Effector memory CD4-positive, alpha-beta T cell (primary cell): ENCODE data around the gene UBR4.

Source experiments
- DNase-seq, 3 donors: peaks; one replicate each; pipeline ENCODE4 v3.0.0-alpha.2; 2020
- H3K27ac ChIP-seq: 2 replicates; pipeline ENCODE4 v1.7.0; 2013; ENCODE audit warnings: mild to moderate bottlenecking, low read length, moderate library complexity; ENCODE audit not compliant: insufficient read depth, poor library complexity, severe bottlenecking
- H3K27me3 ChIP-seq: replicated peaks from 2 replicates; pipeline ENCODE4 v1.7.0; 2013; ENCODE audit warnings: mild to moderate bottlenecking, low read length; ENCODE audit not compliant: insufficient read depth, control insufficient read depth, poor library complexity, severe bottlenecking
- H3K36me3 ChIP-seq: 2 replicates; pipeline ENCODE4 v1.7.0; 2013; ENCODE audit warnings: mild to moderate bottlenecking, low read length, moderate library complexity; ENCODE audit not compliant: control insufficient read depth, insufficient read depth
- H3K4me1 ChIP-seq: 2 replicates; pipeline ENCODE4 v1.7.0; 2013; ENCODE audit warnings: low read length, mild to moderate bottlenecking; ENCODE audit not compliant: control insufficient read depth, insufficient read depth, poor library complexity, severe bottlenecking
- H3K4me3 ChIP-seq: 2 replicates; pipeline ENCODE4 v1.7.0; 2013; ENCODE audit warnings: low read length, low read depth, mild to moderate bottlenecking; ENCODE audit not compliant: insufficient read depth, poor library complexity, severe bottlenecking
- H3K9me3 ChIP-seq: 2 replicates; pipeline ENCODE4 v1.7.0; 2013; ENCODE audit warnings: mild to moderate bottlenecking, low read length, moderate library complexity; ENCODE audit not compliant: control insufficient read depth

The UBR4 gene

GRCh38 chr1:19133360-19133759 is 76.7 kb downstream of the UBR4 start:
- no peak for DNase-seq
- Histone ChIP-seq H3K4me1 (no peaks in the 10 kb centered on the region), H3K27me3 (no peaks in the 10 kb centered on the region), H3K27ac (no peak overlapping the region), H3K9me3 (no peaks in the 10 kb centered on the region), H3K4me3 (no peak overlapping the region), H3K36me3 (peaks cover 69% of the 10 kb centered on the region)

- Histone ChIP-seq H3K4me1 (no peaks in the 10 kb centered on the region), H3K4me3 (no peak overlapping the region), H3K9me3 (no peaks in the 10 kb centered on the region), H3K27me3 (no peaks in the 10 kb centered on the region), H3K36me3 (peaks cover 76% of the 10 kb centered on the region), H3K27ac (no peak overlapping the region)
- DNase-seq = no peak
Measured at GRCh38 chr1:19130468-19130867, 79.6 kb downstream of the UBR4 start.

- Histone ChIP-seq H3K9me3 (no peaks in the 10 kb centered on the region), H3K27me3 (no peaks in the 10 kb centered on the region), H3K4me3 (no peak overlapping the region), H3K36me3 (peaks cover 75% of the 10 kb centered on the region), H3K4me1 (peaks cover 3% of the 10 kb centered on the region), H3K27ac (no peak overlapping the region)
- no peak for DNase-seq
Measured at GRCh38 chr1:19128968-19129514, 81.0 kb downstream of the UBR4 start.

- H3K36me3 ChIP-seq = peaks cover 88% of the 10 kb centered on the region
- H3K9me3 ChIP-seq = no peaks in the 10 kb centered on the region
- no peak overlapping the region for H3K4me3 ChIP-seq
- peaks cover 8% of the 10 kb centered on the region for H3K4me1 ChIP-seq
- H3K27me3 ChIP-seq = no peaks in the 10 kb centered on the region
- no peak overlapping the region for H3K27ac ChIP-seq
- no peak for DNase-seq
Measured at GRCh38 chr1:19124273-19124672, 85.8 kb downstream of the UBR4 start.

GRCh38 chr1:19123837-19124236 is 86.2 kb downstream of the UBR4 start:
- DNase-seq = peak in 1 of 3 donors; percentile 3
- Histone ChIP-seq H3K36me3 (peaks cover 88% of the 10 kb centered on the region), H3K27ac (no peak overlapping the region), H3K4me3 (no peak overlapping the region), H3K27me3 (no peaks in the 10 kb centered on the region), H3K4me1 (peaks cover 8% of the 10 kb centered on the region), H3K9me3 (no peaks in the 10 kb centered on the region)

GRCh38 chr1:19122668-19123067 is 87.4 kb downstream of the UBR4 start:
- H3K27ac ChIP-seq = no peak overlapping the region
- peaks cover 87% of the 10 kb centered on the region for H3K36me3 ChIP-seq
- no peak for DNase-seq
- no peak overlapping the region for H3K4me3 ChIP-seq
- no peaks in the 10 kb centered on the region for H3K9me3 ChIP-seq
- H3K4me1 ChIP-seq = peaks cover 8% of the 10 kb centered on the region
- no peaks in the 10 kb centered on the region for H3K27me3 ChIP-seq

- H3K27me3 ChIP-seq = no peaks in the 10 kb centered on the region
- peaks cover 8% of the 10 kb centered on the region for H3K4me1 ChIP-seq
- no peaks in the 10 kb centered on the region for H3K9me3 ChIP-seq
- no peak overlapping the region for H3K27ac ChIP-seq
- DNase-seq = no peak
- H3K4me3 ChIP-seq = no peak overlapping the region
- H3K36me3 ChIP-seq = peaks cover 87% of the 10 kb centered on the region
Measured at GRCh38 chr1:19121192-19121591, 88.9 kb downstream of the UBR4 start.

GRCh38 chr1:19120070-19120469 is 90.0 kb downstream of the UBR4 start:
- Histone ChIP-seq H3K4me3 (no peak overlapping the region), H3K9me3 (no peaks in the 10 kb centered on the region), H3K27ac (no peak overlapping the region), H3K4me1 (peaks cover 8% of the 10 kb centered on the region), H3K36me3 (peaks cover 87% of the 10 kb centered on the region), H3K27me3 (no peaks in the 10 kb centered on the region)
- DNase-seq = no peak

- Histone ChIP-seq H3K4me1 (no peaks in the 10 kb centered on the region), H3K4me3 (no peak overlapping the region), H3K27ac (no peak overlapping the region), H3K9me3 (no peaks in the 10 kb centered on the region), H3K36me3 (peaks cover 98% of the 10 kb centered on the region), H3K27me3 (no peaks in the 10 kb centered on the region)
- DNase-seq = no peak
Measured at GRCh38 chr1:19115082-19115808, 94.8 kb downstream of the UBR4 start.

GRCh38 chr1:19113697-19114092 is 96.4 kb downstream of the UBR4 start:
- H3K9me3 ChIP-seq = no peaks in the 10 kb centered on the region
- H3K4me3 ChIP-seq = no peak overlapping the region
- no peak for DNase-seq
- H3K36me3 ChIP-seq = peaks cover 98% of the 10 kb centered on the region
- H3K4me1 ChIP-seq = no peaks in the 10 kb centered on the region
- H3K27me3 ChIP-seq = no peaks in the 10 kb centered on the region
- H3K27ac ChIP-seq = no peak overlapping the region
